Epithelial cell of umbilical artery (primary cell): Measurements from ENCODE around the gene JMJD1C. TPM values are rescaled to one million over a fixed set of nuclear protein-coding genes. Genes with fewer than 3 reads are reported as not detected.

Experiments used
- total RNA-seq: library from RNA; depleted of rRNA; stranded (reverse); fragments of >200 nt; gene quantifications from 2 replicates; pipeline ENCODE4 v1.2.3, GENCODE V29; 2014

Gene JMJD1C, protein sequence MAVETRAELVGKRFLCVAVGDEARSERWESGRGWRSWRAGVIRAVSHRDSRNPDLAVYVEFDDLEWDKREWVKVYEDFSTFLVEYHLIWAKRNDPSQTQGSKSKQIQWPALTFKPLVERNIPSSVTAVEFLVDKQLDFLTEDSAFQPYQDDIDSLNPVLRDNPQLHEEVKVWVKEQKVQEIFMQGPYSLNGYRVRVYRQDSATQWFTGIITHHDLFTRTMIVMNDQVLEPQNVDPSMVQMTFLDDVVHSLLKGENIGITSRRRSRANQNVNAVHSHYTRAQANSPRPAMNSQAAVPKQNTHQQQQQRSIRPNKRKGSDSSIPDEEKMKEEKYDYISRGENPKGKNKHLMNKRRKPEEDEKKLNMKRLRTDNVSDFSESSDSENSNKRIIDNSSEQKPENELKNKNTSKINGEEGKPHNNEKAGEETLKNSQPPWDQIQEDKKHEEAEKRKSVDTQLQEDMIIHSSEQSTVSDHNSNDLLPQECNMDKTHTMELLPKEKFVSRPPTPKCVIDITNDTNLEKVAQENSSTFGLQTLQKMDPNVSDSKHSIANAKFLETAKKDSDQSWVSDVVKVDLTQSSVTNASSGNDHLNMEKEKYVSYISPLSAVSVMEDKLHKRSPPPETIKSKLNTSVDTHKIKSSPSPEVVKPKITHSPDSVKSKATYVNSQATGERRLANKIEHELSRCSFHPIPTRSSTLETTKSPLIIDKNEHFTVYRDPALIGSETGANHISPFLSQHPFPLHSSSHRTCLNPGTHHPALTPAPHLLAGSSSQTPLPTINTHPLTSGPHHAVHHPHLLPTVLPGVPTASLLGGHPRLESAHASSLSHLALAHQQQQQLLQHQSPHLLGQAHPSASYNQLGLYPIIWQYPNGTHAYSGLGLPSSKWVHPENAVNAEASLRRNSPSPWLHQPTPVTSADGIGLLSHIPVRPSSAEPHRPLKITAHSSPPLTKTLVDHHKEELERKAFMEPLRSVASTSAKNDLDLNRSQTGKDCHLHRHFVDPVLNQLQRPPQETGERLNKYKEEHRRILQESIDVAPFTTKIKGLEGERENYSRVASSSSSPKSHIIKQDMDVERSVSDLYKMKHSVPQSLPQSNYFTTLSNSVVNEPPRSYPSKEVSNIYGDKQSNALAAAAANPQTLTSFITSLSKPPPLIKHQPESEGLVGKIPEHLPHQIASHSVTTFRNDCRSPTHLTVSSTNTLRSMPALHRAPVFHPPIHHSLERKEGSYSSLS (N-terminal part only)
- 108 and 135 TPM in 2 replicates for total RNA-seq

DNA sequence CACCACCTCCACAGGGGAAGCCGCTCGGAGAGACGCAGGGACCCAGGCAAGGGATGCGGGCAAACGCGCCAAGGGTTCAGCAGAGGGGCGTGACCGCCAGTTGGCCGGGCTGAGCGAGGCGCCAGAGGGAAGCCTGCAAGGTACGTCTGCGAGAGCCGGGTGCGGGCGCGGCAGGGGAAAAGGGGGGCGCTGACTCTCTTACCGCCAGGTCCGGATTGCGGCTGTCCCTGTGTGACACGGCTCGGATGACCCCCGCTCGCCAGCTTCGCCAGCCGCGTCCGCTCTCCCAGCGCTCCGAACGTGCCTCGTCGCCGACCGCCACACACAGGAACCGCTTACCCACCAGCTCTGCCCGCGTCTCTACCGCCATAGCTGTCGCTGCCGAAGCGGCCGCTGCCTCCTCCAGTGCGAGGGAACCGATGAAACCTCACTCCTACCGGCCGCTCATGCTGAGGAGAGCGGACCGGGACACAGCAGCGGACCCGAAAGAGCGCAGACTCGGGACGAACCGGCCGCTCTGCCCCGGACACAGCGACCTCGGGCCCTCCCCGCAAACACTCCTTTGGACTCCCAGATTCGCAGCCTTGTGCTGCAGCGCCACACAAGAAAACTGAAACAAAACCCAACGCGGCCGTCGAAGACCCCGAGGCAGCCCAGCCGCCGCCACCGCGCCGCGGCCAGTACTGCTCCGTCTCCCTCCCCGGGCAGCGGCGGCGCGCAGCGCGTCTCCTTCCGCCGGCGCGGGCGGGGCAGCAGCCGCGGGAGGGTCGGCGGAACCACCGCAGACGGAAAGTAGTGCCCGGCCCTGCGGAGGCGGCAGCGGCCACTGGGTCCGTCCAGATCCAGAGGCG lies at the start of gene JMJD1C:
Gene JMJD1C (minus strand): TSS at position 685 of the 851 bp plus-strand sequence. CDS start 315 bp downstream, at position 370.

DNA sequence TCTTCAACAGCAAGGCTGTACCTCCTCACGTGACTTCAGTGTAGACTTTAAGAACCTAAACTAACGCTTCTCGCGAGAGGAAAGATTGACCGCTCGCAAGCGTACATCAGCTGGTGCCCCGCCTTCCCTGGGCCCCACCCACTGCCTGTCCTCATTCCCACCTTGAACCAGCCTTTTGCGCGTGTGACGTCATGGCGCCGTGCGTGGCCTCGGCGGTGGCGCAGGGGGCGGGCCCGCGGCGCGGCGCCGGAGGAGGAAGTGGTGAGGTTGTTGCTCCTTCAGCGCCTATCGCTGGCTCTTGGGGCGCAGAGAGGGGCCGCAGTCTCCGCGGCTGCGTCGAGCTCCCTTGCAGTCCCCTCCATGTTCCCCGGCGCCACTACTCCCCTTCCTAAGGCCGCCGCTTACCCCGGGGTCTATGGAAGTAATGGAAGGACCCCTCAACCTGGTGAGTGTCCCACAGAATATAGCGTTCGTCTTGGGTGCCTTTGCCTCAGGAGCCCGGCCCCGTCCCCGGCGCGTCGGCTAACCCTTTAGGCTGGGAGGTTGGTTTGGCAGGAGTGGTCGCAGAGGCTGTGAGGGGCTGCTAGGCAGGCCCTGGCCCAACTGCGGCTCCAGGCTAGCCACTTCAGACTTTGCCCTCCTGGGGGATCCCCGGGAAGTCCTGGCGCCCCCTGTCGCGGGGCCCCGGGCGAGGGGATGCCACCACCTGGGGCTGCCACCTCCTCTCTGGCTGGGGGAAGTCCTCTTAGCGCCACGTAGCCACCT lies 332.5 kb downstream of the JMJD1C start, which contains the start of gene NRBF2:
Gene NRBF2 (plus strand): TSS at position 273 of the 765 bp plus-strand sequence. CDS start 143 bp downstream, at position 416.

Other genes starting within 250 kb of the JMJD1C start
- gene REEP3, start 55.4 kb upstream of the JMJD1C start, total RNA-seq, result 48.4 and 68.2 TPM in 2 replicates